Endothelial cell of umbilical vein (primary cell): Measurements from ENCODE around the gene ARPC1B. TPM values are rescaled to one million over a fixed set of nuclear protein-coding genes. Genes with fewer than 3 reads are reported as not detected.

Experiments used
- BruUV-seq: library from RNA; stranded (reverse); fragments of 400-500 nt; replicated peaks from 2 replicates; lab custom pipeline; 2021; lab: Mats Ljungman, UMichigan
- CTCF ChIA-PET: fragments of 300-600, 350-600 bp; sonication (Branson Sonifier 250); formaldehyde crosslinking; loops from one replicate; lab custom pipeline; 2021; ENCODE audit warnings: antibody characterized with exemption, inconsistent platforms; lab: Charles Lee
- POLR2A ChIA-PET: fragments of 300-600, 350-600 bp; sonication (Branson Sonifier 250); formaldehyde crosslinking; loops from one replicate; lab custom pipeline; 2021; ENCODE audit warnings: antibody characterized with exemption, inconsistent platforms; lab: Charles Lee
- DNase-seq: peaks from one replicate; pipeline ENCODE4 v3.0.0-alpha.2; 2011; ENCODE audit warnings: low read depth, low spot score
- FAIRE-seq: peaks from 2 replicates; lab custom pipeline; 2011; peaks lifted over from hg19 to GRCh38; lab: Jason Lieb, UNC
- H2AFZ ChIP-seq: 2 replicates; pipeline ENCODE4 v1.6.0; 2012; ENCODE audit warnings: low read depth, low read length, control low read depth, inconsistent platforms
- H3K27ac ChIP-seq: 2 replicates; pipeline ENCODE4 v1.5.1; 2011; ENCODE audit warnings: low read depth, mild to moderate bottlenecking, control low read depth, low read length, moderate library complexity; ENCODE audit not compliant: insufficient read depth
- H3K27me3 ChIP-seq, 2 experiments: 2 replicates each; pipeline versions ENCODE4 v1.6.0 to v1.6.1; 2011; ENCODE audit warnings: low read length in 2 of 2, mixed read lengths in 1 of 2; ENCODE audit not compliant: control insufficient read depth in 2 of 2, insufficient read depth in 2 of 2
- H3K36me3 ChIP-seq, 2 experiments: 2 replicates in 1 of 2; 3 replicates in 1 of 2; pipeline ENCODE4 v1.5.1; 2011; ENCODE audit warnings: low read length in 2 of 2, mild to moderate bottlenecking in 1 of 2, moderate library complexity in 1 of 2; ENCODE audit not compliant: control insufficient read depth in 2 of 2, insufficient read depth in 2 of 2; ENCODE audit errors: extremely low read depth in 1 of 2
- H3K4me1 ChIP-seq: 3 replicates; pipeline ENCODE4 v1.5.1; 2011; ENCODE audit warnings: mild to moderate bottlenecking, low read length; ENCODE audit not compliant: control insufficient read depth, insufficient read depth; ENCODE audit errors: extremely low read depth
- H3K4me2 ChIP-seq: 2 replicates; pipeline ENCODE4 v1.6.1; 2011; ENCODE audit warnings: low read length, control low read depth, mixed read lengths; ENCODE audit not compliant: insufficient read depth
- H3K4me3 ChIP-seq, 3 experiments: fragments of 200-600 bp in 1 of 3; sonication (generic), shearing (Covaris generic) in 1 of 3; replicated peaks in 1 of 3; 2 replicates each; pipeline ENCODE4 v1.5.1; 2011 to 2016; ENCODE audit warnings: control low read depth in 3 of 3, low read length in 3 of 3, mild to moderate bottlenecking in 2 of 3, inconsistent platforms in 1 of 3, low read depth in 1 of 3, moderate library complexity in 1 of 3; ENCODE audit not compliant: insufficient read depth in 1 of 3
- H3K79me2 ChIP-seq: 2 replicates; pipeline ENCODE4 v1.6.0; 2012; ENCODE audit warnings: low read length, inconsistent platforms; ENCODE audit not compliant: control insufficient read depth, insufficient read depth
- H3K9ac ChIP-seq: replicated peaks from 2 replicates; pipeline ENCODE3; 2011; ENCODE audit warnings: low read length, control low read depth; ENCODE audit not compliant: insufficient read depth; ENCODE audit errors: extremely low read depth
- H3K9me1 ChIP-seq: replicated peaks from 3 replicates; pipeline ENCODE4 v1.6.0; 2011; ENCODE audit warnings: mild to moderate bottlenecking, low read length; ENCODE audit not compliant: control insufficient read depth, insufficient read depth; ENCODE audit errors: extremely low read depth
- H3K9me3 ChIP-seq: replicated peaks from 2 replicates; pipeline ENCODE4 v1.5.1; 2012; ENCODE audit warnings: low read length, inconsistent platforms; ENCODE audit not compliant: control insufficient read depth, insufficient read depth
- H4K20me1 ChIP-seq: replicated peaks from 2 replicates; pipeline ENCODE3; 2011; ENCODE audit warnings: mild to moderate bottlenecking, low read length; ENCODE audit not compliant: control insufficient read depth, insufficient read depth; ENCODE audit errors: extremely low read depth
- CTCF ChIP-seq, 2 donors: IDR thresholded peaks; 1 replicate in 1 of 2; 2 replicates in 1 of 2; pipeline ENCODE4 v1.5.1; 2011; ENCODE audit warnings: low read length in 2 of 2, mild to moderate bottlenecking in 2 of 2, moderate library complexity in 2 of 2, control low read depth in 1 of 2, inconsistent platforms in 1 of 2, low read depth in 1 of 2; ENCODE audit not compliant: insufficient read depth in 1 of 2; ENCODE audit errors: extremely low read depth in 1 of 2
- EZH2 ChIP-seq: IDR thresholded peaks from 2 replicates; pipeline ENCODE4 v1.6.1; 2012; ENCODE audit warnings: borderline replicate concordance, low read depth, mild to moderate bottlenecking, moderate library complexity, low read length, inconsistent platforms; ENCODE audit not compliant: severe bottlenecking
- FOS ChIP-seq: IDR thresholded peaks from 2 replicates; pipeline ENCODE4 v1.6.1; 2011; ENCODE audit warnings: mild to moderate bottlenecking, low read length, moderate library complexity, borderline replicate concordance; ENCODE audit not compliant: insufficient read depth
- JUN ChIP-seq: IDR thresholded peaks from 2 replicates; pipeline ENCODE4 v1.6.1; 2011; ENCODE audit warnings: borderline replicate concordance, low read depth; ENCODE audit not compliant: insufficient read length, insufficient read depth
- MAX ChIP-seq: IDR thresholded peaks from 2 replicates; pipeline ENCODE4 v1.6.1; 2011; ENCODE audit not compliant: insufficient read depth, insufficient read length
- MYC ChIP-seq: IDR thresholded peaks from one replicate; pipeline ENCODE4 v1.6.1; 2011; ENCODE audit warnings: mild to moderate bottlenecking, low read depth, low read length
- POLR2A ChIP-seq: IDR thresholded peaks from 2 replicates; pipeline ENCODE4 v1.6.1; 2012; ENCODE audit warnings: low read depth, mild to moderate bottlenecking, control low read depth, low read length
- POLR2AphosphoS5 ChIP-seq: IDR thresholded peaks from 2 replicates; pipeline ENCODE4 v1.6.1; 2012; ENCODE audit warnings: low read depth, mild to moderate bottlenecking, control low read depth, low read length, moderate library complexity; ENCODE audit not compliant: insufficient read depth
- dilution Hi-C: fragments of 300-500 bp; cut with MboI; formaldehyde crosslinking; loops from one replicate; pipeline ENCODE4 v1.15.0; 2019; ENCODE audit warnings: low sequenced_read_pairs; ENCODE audit not compliant: extremely low pct_ligation_motif_present
- intact Hi-C: fragments of 100-400 bp; cut with micrococcal nuclease; formaldehyde crosslinking; loops from one replicate; pipeline ENCODE4 v1.10.0; 2022
- polyA plus RNA-seq, 4 experiments: library from polyadenylated mRNA; depleted of rRNA in 3 of 4; stranded (reverse) in 3 of 4; unstranded in 1 of 4; fragments of >200 nt; gene quantifications; 2 replicates each; pipeline versions ENCODE4 v1.2.1 to v1.2.3, GENCODE V29; 2011 to 2012; ENCODE audit warnings: missing spikeins in 1 of 4
- total RNA-seq: library from RNA; stranded (reverse); gene quantifications from 2 replicates; pipeline ENCODE4 v1.2.3, GENCODE V29; 2021

Gene ARPC1B
- total and polyA plus RNA-seq, 2 donors (not counting 3 experiments of a cell fraction or from before 2014, with no cell fraction given), result 232 to 831 TPM

GRCh38 chr7:99419323-99420021 lies 44.9 kb downstream of the ARPC1B start:
- TF ChIP-seq POLR2A (no peak), JUN (no peak), MAX (no peak), EZH2 (no peak)
- ChIA-PET CTCF (interaction anchor here (1.2 to 1.4 kb wide), 2 partner anchors 14 to 55 kb away, joined by 3 read pairs; no protein-coding TSS in a partner anchor), POLR2A (interaction anchor here (0.6 kb wide), 1 partner anchor 9 kb away, joined by 3 read pairs; no protein-coding TSS in a partner anchor)
- Histone ChIP-seq H3K27me3 (no peaks in the 10 kb centered on the region), H3K4me1 (no peaks in the 10 kb centered on the region), H4K20me1 (peaks cover 3% of the 10 kb centered on the region), H3K4me3 (no peak overlapping the region), H2AFZ (no peak overlapping the region), H3K9me3 (no peaks in the 10 kb centered on the region), H3K9ac (no peak overlapping the region), H3K9me1 (no peaks in the 10 kb centered on the region), H3K36me3 (peaks cover 12 to 40% of the 10 kb centered on the region in 2 experiments), H3K79me2 (peaks cover 2% of the 10 kb centered on the region), H3K4me2 (no peak overlapping the region), H3K27ac (no peak overlapping the region)
- intact Hi-C loops (no loop called here), dilution Hi-C loops (no loop called here)
- BruUV-seq, result no TSS peak
- no peak for DNase-seq
- FAIRE-seq, result no peak

GRCh38 chr7:99420213-99420612 lies 45.7 kb downstream of the ARPC1B start:
- dilution Hi-C loops, result no loop called here
- Histone ChIP-seq H3K4me1 (no peaks in the 10 kb centered on the region), H4K20me1 (peaks cover 3% of the 10 kb centered on the region), H3K4me3 (no peak overlapping the region), H3K9me1 (no peaks in the 10 kb centered on the region), H3K9me3 (no peaks in the 10 kb centered on the region), H3K36me3 (peaks cover 10 to 46% of the 10 kb centered on the region in 2 experiments), H3K27me3 (no peaks in the 10 kb centered on the region), H3K4me2 (no peak overlapping the region), H2AFZ (no peak overlapping the region), H3K27ac (no peak overlapping the region), H3K79me2 (peaks cover 2% of the 10 kb centered on the region), H3K9ac (no peak overlapping the region)
- no peak for DNase-seq
- intact Hi-C loops, result no loop called here
- no peak for FAIRE-seq
- no TSS peak for BruUV-seq
- no peak for TF ChIP-seq MAX
- no peak for TF ChIP-seq JUN
- TF ChIP-seq EZH2, result no peak
- TF ChIP-seq MYC, result no peak
- TF ChIP-seq CTCF (IDR thresholded peaks at IDR 0.05; ENCODE audit: extremely low read depth in 1 of 2, insufficient read depth in 1 of 2, low read depth in 1 of 2, low read length in 2 of 2), result no peak
- TF ChIP-seq POLR2AphosphoS5, result no peak
- TF ChIP-seq FOS, result no peak
- TF ChIP-seq POLR2A, result no peak
- POLR2A ChIA-PET, result interaction anchor here (0.6 kb wide), 1 partner anchor 8 kb away, joined by 3 read pairs; no protein-coding TSS in a partner anchor
- CTCF ChIA-PET, result interaction anchor here (1.2 to 1.4 kb wide), 2 partner anchors 13 to 55 kb away, joined by 3 read pairs; no protein-coding TSS in a partner anchor
